Measurements from ENCODE around the gene AAK1.

The AAK1 gene

GRCh38 chr2:69436938-69437750, 206.4 kb downstream of the AAK1 start, which contains the start of gene NFU1:
Gene NFU1, minus strand, starts transcription at chr2:69437435. Its CDS starts 13 bp downstream, at chr2:69437422.
- Histone ChIP-seq H3K79me2 (peaks cover 25% of the 10 kb centered on the region), H3K27me3 (ENCODE audit: control insufficient read depth, insufficient read depth, low read length) (no peaks in the 10 kb centered on the region), H3K36me3 (ENCODE audit: control insufficient read depth, insufficient read depth, low read length) (no peaks in the 10 kb centered on the region), H3K4me1 (peaks cover 18% of the 10 kb centered on the region), H3K27ac (peak within 1 kb of the TSS; percentile 93), H3K9ac (peak within 1 kb of the TSS; percentile 25), H3K9me3 (ENCODE audit: control insufficient read depth, low read length) (no peaks in the 10 kb centered on the region), H2AFZ (peak within 1 kb of the TSS; percentile 84), H3K4me2 (ENCODE audit: low read length) (peak within 1 kb of the TSS; percentile 79), H3K4me3 (ENCODE audit: low read depth, low read length) (peak within 1 kb of the TSS; percentile 85)
- peak; percentile 81 for TF ChIP-seq CTCF (IDR thresholded peaks at IDR 0.05)

- no peak for TF ChIP-seq CTCF (IDR thresholded peaks at IDR 0.05)
- H3K4me2 ChIP-seq (ENCODE audit: low read length) = peak overlapping the region; percentile 79
- H3K9me3 ChIP-seq (ENCODE audit: control insufficient read depth, low read length) = no peaks in the 10 kb centered on the region
- peak overlapping the region; percentile 93 for H3K27ac ChIP-seq
- no peaks in the 10 kb centered on the region for H3K27me3 ChIP-seq (ENCODE audit: control insufficient read depth, insufficient read depth, low read length)
- H3K4me3 ChIP-seq (ENCODE audit: low read depth, low read length) = peak overlapping the region; percentile 85
- peaks cover 29% of the 10 kb centered on the region for H3K79me2 ChIP-seq
- peak overlapping the region; percentile 25 for H3K9ac ChIP-seq
- H3K36me3 ChIP-seq (ENCODE audit: control insufficient read depth, insufficient read depth, low read length) = no peaks in the 10 kb centered on the region
- peak overlapping the region; percentile 84 for H2AFZ ChIP-seq
- peaks cover 18% of the 10 kb centered on the region for H3K4me1 ChIP-seq
Measured at GRCh38 chr2:69436596-69436937, 207.0 kb downstream of the AAK1 start.

GRCh38 chr2:69434753-69435152, 208.8 kb downstream of the AAK1 start:
- H3K4me1 ChIP-seq = peaks cover 18% of the 10 kb centered on the region
- no peak for TF ChIP-seq CTCF (IDR thresholded peaks at IDR 0.05)

GRCh38 chr2:69429491-69430183, 213.9 kb downstream of the AAK1 start:
- Histone ChIP-seq H3K27me3 (ENCODE audit: control insufficient read depth, insufficient read depth, low read length) (no peaks in the 10 kb centered on the region), H3K9ac (no peak overlapping the region), H3K36me3 (ENCODE audit: control insufficient read depth, insufficient read depth, low read length) (no peaks in the 10 kb centered on the region), H3K4me3 (ENCODE audit: low read depth, low read length) (no peak overlapping the region), H3K4me1 (peaks cover under 1% of the 10 kb centered on the region), H2AFZ (no peak overlapping the region), H3K27ac (no peak overlapping the region), H3K79me2 (peaks cover 27% of the 10 kb centered on the region), H3K9me3 (ENCODE audit: control insufficient read depth, low read length) (no peaks in the 10 kb centered on the region), H3K4me2 (ENCODE audit: low read length) (no peak overlapping the region)
- no peak for TF ChIP-seq CTCF (IDR thresholded peaks at IDR 0.05)

More at GRCh38 chr2:69434753-69435152, 208.8 kb downstream of the AAK1 start:
- no peak overlapping the region for H3K9ac ChIP-seq
- H3K36me3 ChIP-seq (ENCODE audit: control insufficient read depth, insufficient read depth, low read length) = no peaks in the 10 kb centered on the region
- no peak overlapping the region for H3K27ac ChIP-seq
- H3K27me3 ChIP-seq (ENCODE audit: control insufficient read depth, insufficient read depth, low read length) = no peaks in the 10 kb centered on the region
- no peaks in the 10 kb centered on the region for H3K9me3 ChIP-seq (ENCODE audit: control insufficient read depth, low read length)
- no peak overlapping the region for H3K4me3 ChIP-seq (ENCODE audit: low read depth, low read length)
- H3K4me2 ChIP-seq (ENCODE audit: low read length) = no peak overlapping the region
- H2AFZ ChIP-seq = no peak overlapping the region
- H3K79me2 ChIP-seq = peaks cover 29% of the 10 kb centered on the region

All from parathyroid adenoma (tissue), 2 donors.